ENCODE results near the gene USP6.

DNA sequence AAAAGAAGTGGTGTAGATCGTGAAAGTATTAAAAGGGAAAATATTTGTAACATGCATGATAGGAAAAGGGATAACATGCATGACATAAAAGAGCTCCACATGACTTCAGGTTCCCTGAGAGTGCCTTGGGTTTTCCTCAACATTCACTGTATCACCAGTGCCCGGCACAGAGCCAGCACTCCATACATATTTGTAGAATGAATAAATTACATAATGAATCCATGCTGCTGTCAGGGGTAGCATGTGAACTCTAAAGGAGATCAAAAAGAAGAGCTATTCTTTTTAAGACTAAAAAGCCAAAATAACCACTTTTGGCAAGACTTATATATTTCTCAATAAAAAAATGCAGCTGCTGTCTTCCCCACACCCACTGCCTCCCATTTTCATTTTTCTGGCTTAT is 78.5 kb downstream of the USP6 start:
- TF ChIP-seq REST (IDR thresholded peaks at IDR 0.05; ENCODE audit: low read depth) = no peak
- TF ChIP-seq SRF (IDR thresholded peaks at IDR 0.05; ENCODE audit: low read depth) = no peak
- TF ChIP-seq, protein P1, sequence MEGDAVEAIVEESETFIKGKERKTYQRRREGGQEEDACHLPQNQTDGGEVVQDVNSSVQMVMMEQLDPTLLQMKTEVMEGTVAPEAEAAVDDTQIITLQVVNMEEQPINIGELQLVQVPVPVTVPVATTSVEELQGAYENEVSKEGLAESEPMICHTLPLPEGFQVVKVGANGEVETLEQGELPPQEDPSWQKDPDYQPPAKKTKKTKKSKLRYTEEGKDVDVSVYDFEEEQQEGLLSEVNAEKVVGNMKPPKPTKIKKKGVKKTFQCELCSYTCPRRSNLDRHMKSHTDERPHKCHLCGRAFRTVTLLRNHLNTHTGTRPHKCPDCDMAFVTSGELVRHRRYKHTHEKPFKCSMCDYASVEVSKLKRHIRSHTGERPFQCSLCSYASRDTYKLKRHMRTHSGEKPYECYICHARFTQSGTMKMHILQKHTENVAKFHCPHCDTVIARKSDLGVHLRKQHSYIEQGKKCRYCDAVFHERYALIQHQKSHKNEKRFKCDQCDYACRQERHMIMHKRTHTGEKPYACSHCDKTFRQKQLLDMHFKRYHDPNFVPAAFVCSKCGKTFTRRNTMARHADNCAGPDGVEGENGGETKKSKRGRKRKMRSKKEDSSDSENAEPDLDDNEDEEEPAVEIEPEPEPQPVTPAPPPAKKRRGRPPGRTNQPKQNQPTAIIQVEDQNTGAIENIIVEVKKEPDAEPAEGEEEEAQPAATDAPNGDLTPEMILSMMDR (IDR thresholded peaks at IDR 0.05 in 2 of 3, conservative IDR thresholded peaks at IDR 0.05 in 1 of 3; ENCODE audit: borderline replicate concordance in 1 of 3, insufficient read depth in 1 of 3, low read depth in 2 of 3, low read length in 2 of 3) = no peak
- TF ChIP-seq RAD21 (IDR thresholded peaks at IDR 0.05; ENCODE audit: low read depth) = no peak
